Psoas muscle (tissue), 8 donors: ENCODE measurements around the gene RHOH. TPM values are rescaled to one million over a fixed set of nuclear protein-coding genes. Genes with fewer than 3 reads are reported as not detected.

Experiments
- ATAC-seq, 4 donors: fragments of 200-7000 bp; cut with Tn5 transposase; one replicate each; pipeline ENCODE4 v1.9.1; 2020; ENCODE audit warnings: moderate library complexity in 3 of 4, mild to moderate bottlenecking in 2 of 4
- DNase-seq, 2 donors: peaks; one replicate each; pipeline ENCODE4 v3.0.0-alpha.2; 2020
- H3K27ac ChIP-seq: fragments of 200-600 bp; one replicate; pipeline ENCODE4 v1.8.0; 2022
- H3K27me3 ChIP-seq, 3 donors: fragments of 200-600 bp in 1 of 3; one replicate each; pipeline versions ENCODE4 v1.6.1 to v1.8.0; 2013 to 2022; ENCODE audit warnings: low read length in 2 of 3, mild to moderate bottlenecking in 2 of 3, moderate library complexity in 1 of 3; ENCODE audit not compliant: insufficient read depth in 3 of 3
- H3K36me3 ChIP-seq, 2 donors: fragments of 200-600 bp in 1 of 2; one replicate each; pipeline versions ENCODE4 v1.6.1 to v1.8.0; 2013 to 2022; ENCODE audit warnings: low read depth in 1 of 2, mild to moderate bottlenecking in 1 of 2, moderate library complexity in 1 of 2; ENCODE audit not compliant: insufficient read depth in 1 of 2
- H3K4me1 ChIP-seq: fragments of 200-600 bp; one replicate; pipeline ENCODE4 v1.8.0; 2022
- H3K4me3 ChIP-seq: fragments of 200-600 bp; one replicate; pipeline ENCODE4 v1.8.0; 2022; ENCODE audit warnings: mild to moderate bottlenecking
- H3K9me3 ChIP-seq: fragments of 200-600 bp; one replicate; pipeline ENCODE4 v1.8.0; 2022
- WGBS, 3 donors: extraction: QIAGEN DNeasy Blood & Tissue Kit; methylation state at CpG; one replicate each; pipeline versions ENCODE4 v1.1.6 to v1.1.7; 2013; 5-methylcytosine and 5-hydroxymethylcytosine counted together
- intact Hi-C, 2 donors: fragments of 100-400 bp; cut with DNase I; formaldehyde crosslinking; loops; one replicate each; pipeline versions ENCODE4 v1.11.0 to v1.14.2; 2022
- polyA plus RNA-seq, 3 donors: library from polyadenylated mRNA; stranded (reverse); fragments of 200-250 nt; gene quantifications; one replicate each; pipeline ENCODE4 v1.2.3, GENCODE V29; 2013
- total RNA-seq, 4 donors: library from RNA; stranded (reverse); fragmentation: NEBNext Ultra II Directional in 2 of 4; extraction: Animal tissue kit (Norgen Biotek cat#: 25700) in 2 of 4; gene quantifications; one replicate each; pipeline versions ENCODE4 v1.2.1 to v1.2.4, GENCODE V29; 2021 to 2023
- TF ChIP-seq, protein P1 (sequence below): fragments of 200-600 bp; IDR thresholded peaks from one replicate; pipeline ENCODE4 v1.8.0; 2022; ENCODE audit warnings: antibody characterized with exemption
- donor health status: healthy with polysubstance abuse.
- donor health status: DM: no; HTN: no; CAD: no; lungs with moderate emphysema.
- donor health status: Bipolar disorder and iron deficiency.
- donor health status: healthy.
- donor health status: DM: yes; HTN: yes; CAD: no.
- donor health status: DM: no; HTN: no; CAD: no.
- donor health status: DM: no; HTN: no; CAD: no.
- donor health status: DM: yes; HTN: yes; CAD: no.

Gene RHOH
- total and polyA plus RNA-seq, 7 donors, result 0.04 to 0.68 (median 0.19) TPM; not detected in 1

DNA sequence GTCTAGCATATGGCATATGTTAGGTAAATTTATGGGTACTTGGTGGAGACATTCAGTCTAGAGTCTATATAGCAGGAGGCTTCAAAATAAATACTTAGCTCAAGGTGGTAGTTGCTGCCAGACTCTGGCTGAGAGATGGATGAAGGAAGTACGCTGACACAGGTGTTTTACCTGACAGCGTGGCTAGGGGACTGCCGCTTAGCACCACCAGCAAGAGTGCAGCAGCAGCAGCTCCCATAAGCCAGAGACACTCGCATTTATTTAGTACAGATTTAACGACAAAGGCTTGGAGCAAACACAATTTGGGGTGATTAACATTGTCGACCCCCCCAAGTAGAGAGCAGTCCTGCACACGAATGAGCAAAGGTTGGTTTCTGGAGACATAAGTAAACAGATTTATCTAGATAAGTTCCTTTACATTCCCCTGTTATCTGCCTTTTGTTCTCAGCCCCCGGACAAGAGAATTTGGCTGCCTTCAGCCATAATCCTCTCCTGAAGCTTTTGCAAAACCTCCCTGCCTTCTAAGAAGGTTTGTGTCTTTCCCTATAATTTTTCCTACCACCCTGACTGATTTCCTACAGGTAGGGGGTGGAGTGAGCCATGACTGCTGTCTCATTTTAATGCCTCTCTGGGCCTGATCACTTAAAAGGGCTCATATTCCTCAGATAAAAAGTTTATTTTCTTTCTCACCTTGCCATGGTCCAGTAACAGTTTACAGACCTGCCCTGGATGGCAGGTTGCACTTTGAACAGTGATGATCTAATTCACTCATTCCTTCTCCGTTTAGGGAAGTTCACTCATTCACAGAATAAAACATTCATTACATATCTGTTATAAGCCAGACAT lies 64.6 kb downstream of the RHOH start:
- Histone ChIP-seq H3K4me3 (no peak overlapping the region), H3K27me3 (no peaks in the 10 kb centered on the region), H3K9me3 (no peaks in the 10 kb centered on the region), H3K4me1 (no peaks in the 10 kb centered on the region), H3K27ac (no peak overlapping the region), H3K36me3 (no peaks in the 10 kb centered on the region)
- no peak for DNase-seq
- ATAC-seq, result no peak
- TF ChIP-seq, protein P1, sequence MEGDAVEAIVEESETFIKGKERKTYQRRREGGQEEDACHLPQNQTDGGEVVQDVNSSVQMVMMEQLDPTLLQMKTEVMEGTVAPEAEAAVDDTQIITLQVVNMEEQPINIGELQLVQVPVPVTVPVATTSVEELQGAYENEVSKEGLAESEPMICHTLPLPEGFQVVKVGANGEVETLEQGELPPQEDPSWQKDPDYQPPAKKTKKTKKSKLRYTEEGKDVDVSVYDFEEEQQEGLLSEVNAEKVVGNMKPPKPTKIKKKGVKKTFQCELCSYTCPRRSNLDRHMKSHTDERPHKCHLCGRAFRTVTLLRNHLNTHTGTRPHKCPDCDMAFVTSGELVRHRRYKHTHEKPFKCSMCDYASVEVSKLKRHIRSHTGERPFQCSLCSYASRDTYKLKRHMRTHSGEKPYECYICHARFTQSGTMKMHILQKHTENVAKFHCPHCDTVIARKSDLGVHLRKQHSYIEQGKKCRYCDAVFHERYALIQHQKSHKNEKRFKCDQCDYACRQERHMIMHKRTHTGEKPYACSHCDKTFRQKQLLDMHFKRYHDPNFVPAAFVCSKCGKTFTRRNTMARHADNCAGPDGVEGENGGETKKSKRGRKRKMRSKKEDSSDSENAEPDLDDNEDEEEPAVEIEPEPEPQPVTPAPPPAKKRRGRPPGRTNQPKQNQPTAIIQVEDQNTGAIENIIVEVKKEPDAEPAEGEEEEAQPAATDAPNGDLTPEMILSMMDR, result no peak
- intact Hi-C loops, result no loop called here
- WGBS, 3 donors, result 74 to 77% (median 76%) methylated on average over 9 of the region's 9 CpGs

DNA sequence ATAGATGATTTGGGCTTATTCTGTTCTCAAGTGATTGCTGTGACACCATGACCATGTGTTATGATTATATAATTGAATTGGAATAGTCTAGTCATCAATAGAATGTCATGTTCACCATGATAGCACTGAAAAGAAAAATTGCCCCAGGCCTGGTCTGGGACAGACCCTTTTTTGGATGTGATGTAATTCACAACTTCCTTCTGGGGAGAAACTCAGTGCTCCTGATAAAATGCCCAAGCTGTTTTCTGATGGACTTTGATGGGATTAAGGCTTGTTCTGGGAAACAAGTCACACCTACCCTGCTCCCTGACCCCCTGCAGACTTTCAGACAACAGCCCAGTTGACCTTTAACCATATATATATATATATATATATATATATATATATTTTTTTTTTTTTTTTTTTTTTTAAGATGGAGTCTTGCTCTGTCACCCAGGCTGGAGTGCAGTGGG lies 65.3 kb downstream of the RHOH start:
- Histone ChIP-seq H3K4me3 (no peak overlapping the region), H3K27ac (no peak overlapping the region), H3K4me1 (no peaks in the 10 kb centered on the region), H3K36me3 (no peaks in the 10 kb centered on the region), H3K27me3 (no peaks in the 10 kb centered on the region), H3K9me3 (no peaks in the 10 kb centered on the region)
- no peak for DNase-seq
- TF ChIP-seq, protein P1, result no peak
- intact Hi-C loops, result no loop called here
- ATAC-seq, result no peak

DNA sequence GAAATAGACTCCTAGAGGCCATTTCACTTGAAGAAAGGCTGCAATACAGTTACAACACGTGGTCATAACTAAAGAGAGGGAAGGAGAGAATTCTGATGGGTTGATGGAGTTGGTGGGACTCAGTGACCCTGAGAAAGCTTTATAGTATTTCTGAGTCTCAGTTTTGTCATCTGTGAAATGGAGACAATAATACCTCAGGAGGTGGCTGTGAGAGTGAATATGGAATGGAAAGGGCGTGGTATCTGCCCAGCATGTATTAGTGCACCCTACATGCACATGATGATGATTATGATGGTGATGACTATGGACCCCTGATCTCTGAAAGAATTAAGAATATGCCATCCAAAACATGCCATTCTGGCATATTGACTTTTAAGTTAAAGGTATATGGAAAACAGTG lies 66.0 kb downstream of the RHOH start:
- H3K27ac ChIP-seq, result no peak overlapping the region
- WGBS, 3 donors, result 84 to 97% (median 88%) methylated on average over 2 of the region's 2 CpGs
- H3K4me1 ChIP-seq, result no peaks in the 10 kb centered on the region
- no peaks in the 10 kb centered on the region for H3K27me3 ChIP-seq
- DNase-seq (no peak), ATAC-seq (no peak)
- H3K9me3 ChIP-seq, result no peaks in the 10 kb centered on the region
- intact Hi-C loops, result no loop called here
- TF ChIP-seq, protein P1, result no peak
- H3K36me3 ChIP-seq, result no peaks in the 10 kb centered on the region
- no peak overlapping the region for H3K4me3 ChIP-seq

DNA sequence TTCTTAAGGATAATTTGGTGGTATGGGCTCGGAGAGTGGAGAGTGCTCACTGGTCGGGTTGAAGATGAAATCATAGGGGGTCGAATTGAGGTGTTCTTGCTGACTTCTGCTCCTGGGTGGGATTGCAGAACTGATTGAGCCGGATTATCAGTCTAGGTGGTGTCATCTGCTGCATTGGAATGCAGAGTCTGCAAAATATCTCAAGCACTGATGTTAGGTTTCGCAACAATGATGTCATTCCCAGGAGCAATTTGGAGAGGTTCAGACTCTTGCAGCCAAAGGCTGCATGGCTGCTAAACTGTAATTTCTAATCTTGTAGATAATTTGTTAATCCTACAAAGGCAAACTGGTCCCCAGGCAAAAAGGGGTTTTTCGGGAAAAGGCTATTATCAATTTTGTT lies 67.7 kb downstream of the RHOH start:
- Histone ChIP-seq H3K4me3 (no peak overlapping the region), H3K36me3 (no peaks in the 10 kb centered on the region), H3K27me3 (no peaks in the 10 kb centered on the region), H3K4me1 (no peaks in the 10 kb centered on the region), H3K27ac (no peak overlapping the region), H3K9me3 (no peaks in the 10 kb centered on the region)
- 61 to 71% (median 65%) methylated on average over 6 of the region's 6 CpGs for WGBS, 3 donors
- no peak for DNase-seq
- TF ChIP-seq, protein P1, result no peak
- ATAC-seq, result no peak
- intact Hi-C loops, result no loop called here
